Endodermal cell (in vitro differentiated cells): ENCODE measurements around the gene C17orf107. TPM values are rescaled to one million over a fixed set of nuclear protein-coding genes. Genes with fewer than 3 reads are reported as not detected.
"Not testable (repeated sequence)": the region's sequence is repeated elsewhere in the genome, so short reads cannot be mapped to it uniquely, and the experiment has no call there.

Source experiments
- DNase-seq: peaks from one replicate; pipeline ENCODE4 v3.0.0-alpha.2; 2017
- H3K27ac ChIP-seq: 2 replicates; pipeline ENCODE4 v1.5.1; 2013; ENCODE audit warnings: mild to moderate bottlenecking, low read depth, low read length, moderate library complexity
- H3K27me3 ChIP-seq: 2 replicates; pipeline ENCODE4 v1.6.1; 2013; ENCODE audit warnings: mild to moderate bottlenecking, low read length, moderate library complexity; ENCODE audit not compliant: insufficient read depth, control insufficient read depth, poor library complexity, severe bottlenecking
- H3K36me3 ChIP-seq: 2 replicates; pipeline ENCODE4 v1.7.0; 2013; ENCODE audit warnings: mild to moderate bottlenecking, low read length, moderate library complexity; ENCODE audit not compliant: control insufficient read depth, insufficient read depth
- H3K4me1 ChIP-seq: one replicate; pipeline ENCODE4 v1.7.0; 2013; ENCODE audit warnings: low read length; ENCODE audit not compliant: control insufficient read depth, insufficient read depth
- H3K4me3 ChIP-seq: 2 replicates; pipeline ENCODE4 v1.5.1; 2013; ENCODE audit warnings: mild to moderate bottlenecking, low read length, moderate library complexity
- H3K9ac ChIP-seq: 2 replicates; pipeline ENCODE4 v1.6.1; 2013; ENCODE audit warnings: mild to moderate bottlenecking, low read length, moderate library complexity; ENCODE audit not compliant: poor library complexity, severe bottlenecking; ENCODE audit errors: extremely low read depth
- H3K9me3 ChIP-seq: 2 replicates; pipeline ENCODE4 v1.6.1; 2013; ENCODE audit warnings: mild to moderate bottlenecking, low read length, moderate library complexity; ENCODE audit not compliant: control insufficient read depth
- H3K27ac Mint-ChIP-seq: 2 replicates; pipeline ENCODE4 v1.8.0; 2020; ENCODE audit warnings: mixed read lengths
- H3K27me3 Mint-ChIP-seq: 2 replicates; pipeline ENCODE4 v1.8.0; 2021; ENCODE audit warnings: mild to moderate bottlenecking, mixed read lengths; ENCODE audit not compliant: insufficient read depth
- H3K36me3 Mint-ChIP-seq: 2 replicates; pipeline ENCODE4 v1.8.0; 2020; ENCODE audit warnings: low read depth, mixed read lengths
- H3K4me1 Mint-ChIP-seq: 2 replicates; pipeline ENCODE4 v1.8.0; 2020; ENCODE audit warnings: mixed read lengths
- H3K4me3 Mint-ChIP-seq: 2 replicates; pipeline ENCODE4 v1.8.0; 2020; ENCODE audit warnings: mild to moderate bottlenecking, moderate library complexity, mixed read lengths
- H3K9me3 Mint-ChIP-seq: 2 replicates; pipeline ENCODE4 v1.8.0; 2020; ENCODE audit warnings: mild to moderate bottlenecking, mixed read lengths
- WGBS, 2 experiments: methylation state at CpG; one replicate each; pipeline versions ENCODE4 v1.1.5 to v1.1.7; 2013; ENCODE audit warnings: missing lambda C conversion rate in 2 of 2, mixed read lengths in 1 of 2; ENCODE audit not compliant: insufficient coverage in 1 of 2, insufficient read length in 1 of 2; 5-methylcytosine and 5-hydroxymethylcytosine counted together
- total RNA-seq, 2 donors: library from RNA; stranded (reverse); fragmentation: NEBNext Ultra II Directional in 1 of 2; extraction: Animal tissue kit (Norgen Biotek cat#: 25700) in 1 of 2; gene quantifications; 2 replicates in 1 of 2; 3 replicates in 1 of 2; pipeline ENCODE4 v1.2.1, GENCODE V29; 2021
- TF ChIP-seq, protein P1 (sequence below): fragments of 200-600 bp; sonication (generic); conservative IDR thresholded peaks from 2 replicates; pipeline ENCODE4 v1.5.0; 2021; ENCODE audit warnings: antibody characterized with exemption, mild to moderate bottlenecking

Gene C17orf107
- total RNA-seq, 2 donors from 2014 or later: 0.82 to 4.8 TPM

DNA sequence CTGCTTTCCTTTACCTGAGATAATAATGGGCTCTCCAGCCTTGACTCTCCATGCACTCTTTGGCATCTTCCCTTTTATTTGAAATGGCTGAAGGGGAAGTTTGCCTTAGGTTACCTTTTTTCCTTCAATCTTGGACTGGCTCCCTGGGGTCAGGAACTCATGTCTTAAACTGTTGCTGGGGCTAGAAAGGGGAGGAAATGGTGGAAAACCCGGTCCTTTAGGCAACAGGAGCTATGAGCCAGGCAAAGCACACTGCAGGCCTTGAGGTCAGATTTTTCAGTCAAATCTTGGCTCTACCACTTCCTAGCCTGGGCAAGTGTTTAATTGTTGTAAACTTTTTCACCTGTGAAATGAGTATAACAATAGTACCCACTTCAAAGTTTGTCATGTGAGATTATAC lies 36.0 kb upstream of the C17orf107 start:
- H3K4me1 ChIP-seq: peaks cover 7% of the 10 kb centered on the region
- no peaks in the 10 kb centered on the region for H3K27me3 ChIP-seq
- H3K4me3 Mint-ChIP-seq: no peak overlapping the region
- H3K4me3 ChIP-seq: no peak overlapping the region
- peaks cover 23% of the 10 kb centered on the region for H3K4me1 Mint-ChIP-seq
- TF ChIP-seq, protein P1, sequence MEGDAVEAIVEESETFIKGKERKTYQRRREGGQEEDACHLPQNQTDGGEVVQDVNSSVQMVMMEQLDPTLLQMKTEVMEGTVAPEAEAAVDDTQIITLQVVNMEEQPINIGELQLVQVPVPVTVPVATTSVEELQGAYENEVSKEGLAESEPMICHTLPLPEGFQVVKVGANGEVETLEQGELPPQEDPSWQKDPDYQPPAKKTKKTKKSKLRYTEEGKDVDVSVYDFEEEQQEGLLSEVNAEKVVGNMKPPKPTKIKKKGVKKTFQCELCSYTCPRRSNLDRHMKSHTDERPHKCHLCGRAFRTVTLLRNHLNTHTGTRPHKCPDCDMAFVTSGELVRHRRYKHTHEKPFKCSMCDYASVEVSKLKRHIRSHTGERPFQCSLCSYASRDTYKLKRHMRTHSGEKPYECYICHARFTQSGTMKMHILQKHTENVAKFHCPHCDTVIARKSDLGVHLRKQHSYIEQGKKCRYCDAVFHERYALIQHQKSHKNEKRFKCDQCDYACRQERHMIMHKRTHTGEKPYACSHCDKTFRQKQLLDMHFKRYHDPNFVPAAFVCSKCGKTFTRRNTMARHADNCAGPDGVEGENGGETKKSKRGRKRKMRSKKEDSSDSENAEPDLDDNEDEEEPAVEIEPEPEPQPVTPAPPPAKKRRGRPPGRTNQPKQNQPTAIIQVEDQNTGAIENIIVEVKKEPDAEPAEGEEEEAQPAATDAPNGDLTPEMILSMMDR: no peak
- no peak for DNase-seq
- no peaks in the 10 kb centered on the region for H3K27me3 Mint-ChIP-seq
- H3K9ac ChIP-seq: no peak overlapping the region
- H3K9me3 ChIP-seq: no peaks in the 10 kb centered on the region
- peaks cover 3% of the 10 kb centered on the region for H3K36me3 Mint-ChIP-seq
- H3K27ac ChIP-seq: no peak overlapping the region
- H3K9me3 Mint-ChIP-seq: no peaks in the 10 kb centered on the region
- peak overlapping the region; percentile 64 for H3K27ac Mint-ChIP-seq
- peaks cover 7% of the 10 kb centered on the region for H3K36me3 ChIP-seq
- 86 to 91% methylated on average over 1 of the region's 1 CpG for WGBS, 2 experiments

DNA sequence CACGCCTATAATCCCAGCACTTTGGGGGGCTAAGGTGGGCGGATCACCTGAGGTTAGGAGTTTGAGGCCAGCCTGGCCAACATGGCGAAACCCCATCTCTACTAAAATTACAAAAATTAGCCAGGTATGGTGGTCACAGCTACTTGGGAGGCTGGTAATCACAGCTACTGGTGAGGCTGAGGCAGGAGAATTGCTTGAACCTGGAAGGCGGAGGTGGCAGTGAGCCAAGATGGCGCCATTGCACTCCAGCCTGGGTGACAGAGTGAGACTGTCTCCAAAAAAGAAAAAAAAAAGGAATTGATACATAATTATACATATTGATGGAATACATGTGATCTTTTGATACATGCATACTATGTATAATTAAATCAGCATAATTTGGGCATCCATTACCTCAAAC lies 31.8 kb upstream of the C17orf107 start:
- H3K4me1 Mint-ChIP-seq, H3K9me3 Mint-ChIP-seq, H3K27ac Mint-ChIP-seq, H3K36me3 Mint-ChIP-seq, H3K27me3 Mint-ChIP-seq, H3K9me3 ChIP-seq, DNase-seq, H3K4me1 ChIP-seq, H3K9ac ChIP-seq, H3K36me3 ChIP-seq, H3K4me3 ChIP-seq, H3K4me3 Mint-ChIP-seq, H3K27ac ChIP-seq, H3K27me3 ChIP-seq: not testable (repeated sequence)
- 87 to 90% methylated on average over 3 to 4 of the region's 5 CpGs for WGBS, 2 experiments

DNA sequence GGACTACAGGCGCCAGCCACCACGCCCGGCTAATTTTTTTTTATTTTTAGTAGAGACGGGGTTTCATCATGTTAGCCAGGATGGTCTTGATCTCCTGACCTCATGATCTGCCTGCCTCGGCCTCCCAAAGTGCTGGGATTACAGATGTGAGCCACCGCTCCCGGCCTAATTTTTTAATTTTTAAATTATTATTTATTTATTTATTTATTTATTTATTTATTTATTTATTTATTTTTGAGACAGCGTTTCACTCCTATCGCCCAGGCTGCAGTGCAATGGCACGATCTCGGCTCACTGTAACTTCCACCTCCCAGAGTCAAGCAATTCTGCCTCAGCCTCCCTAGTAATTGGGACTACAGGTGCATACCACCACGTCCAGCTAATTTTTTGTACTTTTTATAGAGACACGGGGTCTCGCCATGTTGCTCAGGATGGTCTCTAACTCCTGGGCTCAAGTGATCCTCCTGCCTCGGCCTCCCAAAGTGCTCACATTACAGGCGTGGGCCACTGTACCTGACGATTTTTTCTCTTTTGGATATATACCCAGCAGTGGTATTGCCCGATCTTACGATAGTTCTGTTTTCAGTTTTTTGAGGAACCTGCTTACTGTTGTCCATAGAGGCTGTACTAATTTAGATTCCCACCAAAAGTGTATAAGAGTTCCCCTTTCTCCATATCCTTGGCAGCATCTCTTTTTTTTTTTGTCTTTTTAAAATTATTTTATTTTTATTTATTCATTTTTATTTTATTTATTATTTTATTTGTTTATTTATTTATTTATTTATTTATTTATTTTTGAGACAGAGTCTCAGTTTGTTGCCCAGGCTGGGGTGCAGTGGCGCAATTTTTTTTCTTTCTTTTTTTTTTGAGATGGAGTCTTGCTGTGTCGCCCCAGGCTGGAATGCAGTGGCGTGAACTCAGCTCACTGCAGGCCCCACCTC lies 30.0 kb upstream of the C17orf107 start:
- H3K9me3 ChIP-seq, H3K27me3 ChIP-seq, H3K27ac ChIP-seq, H3K9ac ChIP-seq, DNase-seq, H3K9me3 Mint-ChIP-seq, H3K4me3 ChIP-seq, H3K27ac Mint-ChIP-seq, H3K36me3 Mint-ChIP-seq, H3K4me1 Mint-ChIP-seq, H3K36me3 ChIP-seq, H3K27me3 Mint-ChIP-seq, H3K4me1 ChIP-seq, H3K4me3 Mint-ChIP-seq: not testable (repeated sequence)
- 94 to 95% methylated on average over 16 to 22 of the region's 22 CpGs for WGBS, 2 experiments

- 92 to 93% methylated on average over 2 of the region's 2 CpGs for WGBS, 2 experiments
- Mint-ChIP-seq H3K4me3 (no peak overlapping the region), H3K27ac (no peak overlapping the region), H3K27me3 (no peaks in the 10 kb centered on the region), H3K9me3 (no peaks in the 10 kb centered on the region), H3K36me3 (peaks cover 6% of the 10 kb centered on the region), H3K4me1 (no peaks in the 10 kb centered on the region)
- Histone ChIP-seq H3K27me3 (no peaks in the 10 kb centered on the region), H3K9ac (no peak overlapping the region), H3K27ac (no peak overlapping the region), H3K4me3 (no peak overlapping the region), H3K9me3 (no peaks in the 10 kb centered on the region), H3K36me3 (peaks cover 5% of the 10 kb centered on the region), H3K4me1 (no peaks in the 10 kb centered on the region)
- DNase-seq: no peak
- TF ChIP-seq, protein P1: no peak
Observed at GRCh38 chr17:4870855-4871254, 28.5 kb upstream of the C17orf107 start.
